ENCODE measurements around the gene LMOD1.
"Not testable (repeated sequence)": the region's sequence is repeated elsewhere in the genome, so short reads cannot be mapped to it uniquely, and the experiment has no call there.

Gene LMOD1

DNA sequence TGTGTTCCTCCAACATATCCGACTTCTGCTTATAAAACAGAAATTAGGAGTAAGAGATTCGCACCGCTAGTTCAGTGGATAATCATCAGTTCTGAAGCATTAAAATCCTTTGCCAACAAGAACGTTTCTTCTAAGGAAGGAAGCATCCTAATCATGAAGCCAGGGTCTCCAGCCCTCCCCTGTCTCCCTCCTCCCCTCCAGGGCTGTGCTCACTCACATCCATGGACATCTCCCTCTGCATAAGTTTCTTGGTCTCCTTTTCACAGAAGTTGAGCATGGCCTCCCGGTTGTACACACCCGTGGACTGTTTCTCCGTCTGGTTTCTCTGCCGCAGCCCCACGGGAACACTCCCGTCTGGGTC, 505 bp downstream of the LMOD1 start:
- DNase-seq, result no peak

DNA sequence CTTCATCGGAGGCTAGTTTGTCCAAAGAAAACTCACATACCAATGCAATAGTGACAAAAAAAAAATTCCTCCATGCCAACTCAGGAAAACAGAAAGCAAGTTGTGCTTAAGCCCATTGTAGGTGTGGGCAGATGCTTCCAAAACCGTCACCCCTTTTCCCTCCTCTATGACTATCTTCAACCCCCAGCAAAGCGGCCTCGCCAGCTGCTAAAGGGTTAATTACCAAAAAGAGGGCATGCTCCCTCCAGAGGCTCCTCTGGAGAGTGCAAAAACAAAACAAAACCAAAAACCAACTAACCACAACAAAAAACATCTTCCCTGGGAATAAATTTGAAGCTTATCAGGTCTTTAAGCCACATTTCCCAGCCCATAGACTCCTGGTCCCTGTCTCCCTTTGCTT, 1.2 kb downstream of the LMOD1 start:
- DNase-seq, result no peak

DNA sequence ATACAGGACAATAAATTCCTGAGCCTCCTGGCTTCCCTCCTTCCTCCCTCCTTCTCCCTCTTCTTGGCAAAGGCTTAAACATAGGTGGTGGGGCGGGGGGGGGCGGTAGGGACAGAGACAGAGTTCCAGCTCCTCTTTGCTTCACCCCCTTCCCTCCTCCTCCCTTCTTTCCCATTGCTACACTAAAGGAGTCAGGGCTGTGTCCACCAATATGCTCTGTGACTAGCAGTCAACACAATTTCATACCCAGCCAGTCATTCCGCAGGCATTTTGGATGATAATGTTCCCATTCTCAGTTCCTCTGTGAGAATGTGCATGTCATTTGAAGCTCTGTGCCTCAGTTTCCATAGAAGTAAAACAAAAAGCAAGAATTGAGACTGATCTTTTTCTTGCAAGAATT, 1.7 kb downstream of the LMOD1 start:
- no peak for DNase-seq

DNA sequence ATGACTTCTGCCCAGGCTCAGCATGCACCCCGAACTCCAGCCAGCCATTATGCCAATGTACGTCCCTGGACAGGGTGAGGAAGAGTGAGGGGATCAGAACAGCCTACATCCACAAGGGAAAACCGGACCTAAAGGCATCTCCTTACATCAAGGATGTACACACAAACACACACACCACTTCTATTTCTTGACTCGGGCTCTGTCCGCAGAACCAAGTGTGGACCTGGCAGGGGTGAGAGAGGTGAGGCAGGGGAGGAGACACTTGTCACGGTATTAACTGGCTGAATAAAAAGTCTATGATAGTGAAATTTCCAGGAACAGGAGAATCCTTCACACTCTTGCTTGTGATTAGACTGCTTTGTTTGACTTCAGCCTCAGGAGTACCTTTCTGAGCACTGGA, 2.3 kb downstream of the LMOD1 start:
- no peak for DNase-seq

DNA sequence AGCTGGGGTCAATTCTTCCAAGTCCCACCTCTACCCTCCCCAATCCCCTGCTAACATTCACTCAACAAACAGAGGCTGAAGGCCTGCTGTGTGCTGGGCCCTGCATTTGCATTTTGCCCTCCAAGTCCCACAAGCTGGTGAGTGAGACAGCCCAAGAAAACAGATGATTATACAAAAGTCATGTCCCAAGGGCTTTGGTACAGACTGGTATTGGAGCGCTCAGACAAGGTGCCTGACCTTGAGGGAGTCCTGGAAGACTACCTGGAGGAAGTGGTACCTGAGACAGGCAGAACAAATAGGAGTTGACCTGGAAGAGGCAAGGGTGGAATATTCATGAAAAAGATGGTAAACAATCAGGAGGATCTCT, 4.2 kb downstream of the LMOD1 start:
- no peak for DNase-seq

DNA sequence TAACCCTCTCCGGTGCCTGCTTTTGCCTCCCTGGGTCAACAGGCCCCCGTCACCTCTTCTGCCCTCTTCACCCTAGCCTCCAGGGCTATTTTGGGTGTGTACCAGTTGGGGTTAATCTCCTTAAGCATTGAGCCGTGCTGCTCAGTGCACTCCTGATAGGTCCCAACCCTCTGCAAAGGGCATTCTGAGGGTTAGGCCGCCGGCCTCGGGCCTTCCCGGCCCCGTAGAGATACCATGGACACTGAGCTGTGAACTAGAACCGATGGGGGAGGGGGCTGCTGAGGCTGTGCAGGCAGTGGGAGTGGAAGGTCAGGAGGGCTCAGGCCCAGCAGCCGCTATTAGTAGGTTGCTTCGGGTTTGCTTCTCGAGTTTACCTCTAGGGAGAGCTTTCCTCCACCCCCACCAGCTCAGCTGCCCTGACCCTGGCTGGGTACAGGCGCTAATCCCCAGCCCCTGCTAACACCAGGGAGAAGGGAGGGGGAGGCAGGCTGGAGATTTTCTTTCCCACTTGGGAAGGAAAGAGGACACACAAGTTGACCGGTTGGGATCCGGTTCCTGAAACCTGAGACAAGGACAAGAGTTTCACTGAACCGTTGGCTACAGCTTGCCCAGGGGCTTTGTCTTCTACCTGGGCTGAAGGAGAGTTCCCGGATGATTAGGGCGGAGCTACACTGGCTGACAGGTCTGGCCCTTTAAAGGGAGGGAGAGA, 4.8 kb downstream of the LMOD1 start:
- DNase-seq, result no peak

DNA sequence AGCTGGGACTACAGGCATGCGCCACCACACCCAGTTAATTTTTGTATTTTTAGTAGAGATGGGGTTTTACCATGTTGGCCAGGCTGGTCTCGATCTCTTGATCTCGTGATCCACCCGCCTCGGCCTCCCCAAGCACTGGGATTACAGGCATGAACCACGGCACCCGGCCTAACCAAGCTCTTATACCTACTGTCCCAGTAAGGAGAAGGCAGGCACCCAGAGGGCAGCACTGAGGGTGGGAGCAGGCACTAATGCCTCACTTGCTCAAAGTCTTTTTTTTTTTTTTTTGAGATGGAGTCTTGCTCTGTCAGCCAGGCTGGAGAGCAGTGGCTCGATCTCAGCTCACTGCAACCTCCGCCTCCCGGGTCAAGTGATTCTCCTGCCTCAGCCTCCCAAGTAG, 6.0 kb downstream of the LMOD1 start:
- DNase-seq, result not testable (repeated sequence)

DNA sequence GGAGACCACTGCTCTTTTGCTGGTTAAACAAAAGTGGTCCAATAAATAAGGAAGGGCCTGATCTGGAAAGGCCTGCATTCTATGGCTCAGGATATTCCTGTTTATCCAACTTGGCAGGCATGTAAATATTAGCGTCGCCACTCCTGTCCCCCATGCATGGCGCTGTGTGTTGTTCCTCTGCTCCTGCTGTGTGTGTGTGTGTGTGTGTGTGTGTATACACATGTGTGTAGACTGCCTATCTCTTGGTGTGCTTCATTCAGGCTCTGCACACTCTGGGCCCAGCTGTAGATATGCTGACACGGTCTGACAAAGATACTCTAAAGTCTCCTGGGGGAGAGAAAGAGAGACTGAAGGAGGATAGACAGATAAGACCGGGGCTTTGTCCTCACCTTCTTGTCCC, 6.8 kb downstream of the LMOD1 start:
- DNase-seq, result no peak

DNA sequence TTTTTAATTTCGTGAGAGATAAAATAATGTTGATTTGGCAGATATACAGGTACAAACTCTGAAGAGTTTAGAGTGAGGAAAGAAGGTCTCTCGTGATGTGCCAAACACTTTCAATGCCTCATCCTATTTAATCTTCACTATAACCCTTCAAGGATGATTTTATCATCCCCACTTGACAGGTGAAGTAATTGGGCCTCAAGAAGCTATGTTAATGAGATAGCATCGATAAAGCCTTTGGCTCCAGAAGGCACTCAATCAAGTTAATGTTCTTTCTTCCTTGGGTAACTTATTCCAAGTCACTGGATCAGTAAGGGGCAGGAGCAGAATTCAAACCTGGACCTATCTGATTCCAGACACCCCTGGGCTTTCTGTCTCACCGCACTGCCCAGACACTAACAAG, 7.2 kb downstream of the LMOD1 start:
- DNase-seq, result no peak

DNA sequence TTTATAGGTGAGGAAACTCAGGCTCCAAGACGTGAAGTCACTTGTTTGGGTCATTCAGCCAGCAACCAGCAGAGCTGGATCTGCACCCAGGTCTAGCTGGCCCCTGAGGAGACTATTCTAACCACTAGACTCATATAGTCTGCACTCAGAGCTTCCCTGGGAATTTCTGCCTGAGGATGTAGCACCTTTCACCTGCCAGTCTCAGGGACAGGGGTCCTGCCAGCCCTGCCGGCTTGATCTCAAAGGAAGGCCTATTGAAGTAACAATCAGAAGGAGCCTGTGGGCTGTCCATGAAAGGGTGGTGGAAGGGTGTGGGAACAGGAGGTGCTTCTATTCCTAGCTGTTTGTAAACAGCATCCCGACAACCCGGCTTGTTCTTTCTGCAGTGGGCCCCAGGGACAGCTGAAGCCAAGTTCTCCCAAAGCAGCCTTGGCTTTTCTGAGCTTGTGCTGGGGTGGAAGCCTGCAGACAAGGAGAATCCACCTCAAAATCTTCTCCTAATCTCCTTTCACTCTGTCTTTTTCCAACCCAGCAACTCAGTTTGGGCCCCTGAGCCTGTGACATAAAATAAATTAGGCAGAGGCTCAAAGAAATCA, 7.8 kb downstream of the LMOD1 start:
- no peak for DNase-seq

DNA sequence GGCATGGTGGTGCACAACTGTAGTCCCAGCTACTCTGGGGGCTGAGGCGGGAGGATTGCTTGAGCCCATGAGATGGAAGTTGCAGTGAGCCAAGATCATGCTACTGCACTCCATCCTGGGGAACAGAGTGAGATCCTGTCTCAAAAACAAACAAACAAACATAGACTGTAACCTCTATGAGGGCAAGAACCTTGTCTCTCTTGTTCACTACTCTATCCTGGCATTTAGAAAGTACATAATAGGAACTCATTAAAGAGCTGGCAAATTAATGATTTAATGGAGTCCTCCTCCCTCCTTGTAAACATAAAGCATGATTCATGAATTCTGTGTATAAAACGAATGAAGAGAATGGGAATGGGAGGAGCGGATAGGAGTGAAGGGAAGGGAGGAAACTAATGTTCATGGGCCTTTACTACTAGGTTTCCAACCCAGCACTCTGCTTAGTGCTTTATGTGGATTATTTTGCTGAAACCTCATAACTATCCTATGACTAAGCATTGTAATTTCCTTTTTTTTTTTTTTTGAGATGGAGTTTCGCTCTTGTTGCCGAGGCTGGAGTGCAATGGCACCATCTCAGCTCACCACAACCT, 8.6 kb downstream of the LMOD1 start:
- no peak for DNase-seq

DNA sequence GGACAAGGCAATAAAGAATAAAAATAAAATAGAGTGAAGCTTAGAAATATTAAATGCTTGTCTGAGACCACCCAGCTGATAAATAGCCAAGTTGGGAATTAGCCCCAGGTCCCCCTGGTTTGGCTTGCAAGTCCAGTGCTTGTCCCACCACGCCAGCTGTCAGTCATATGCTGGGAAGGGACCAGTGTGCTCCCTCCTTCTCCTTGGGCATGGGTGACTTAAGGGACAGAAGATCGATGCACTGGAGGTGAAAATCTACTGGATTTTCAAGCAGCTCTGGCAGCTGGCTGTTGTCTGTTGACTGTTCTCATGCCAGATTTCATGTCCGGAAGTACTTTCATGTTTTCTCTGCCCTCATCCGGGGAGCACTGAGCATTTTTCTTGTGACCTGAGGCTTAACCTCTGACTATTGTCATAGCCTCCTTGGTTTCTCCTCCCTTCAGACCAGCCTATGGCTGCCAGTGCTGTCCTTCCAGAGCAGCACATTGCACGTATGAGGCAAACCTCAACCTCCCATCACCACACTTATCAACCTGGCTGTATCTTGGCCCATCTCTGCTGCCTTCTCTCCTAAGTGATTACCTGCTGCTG, 12.4 kb downstream of the LMOD1 start:
- no peak for DNase-seq

DNA sequence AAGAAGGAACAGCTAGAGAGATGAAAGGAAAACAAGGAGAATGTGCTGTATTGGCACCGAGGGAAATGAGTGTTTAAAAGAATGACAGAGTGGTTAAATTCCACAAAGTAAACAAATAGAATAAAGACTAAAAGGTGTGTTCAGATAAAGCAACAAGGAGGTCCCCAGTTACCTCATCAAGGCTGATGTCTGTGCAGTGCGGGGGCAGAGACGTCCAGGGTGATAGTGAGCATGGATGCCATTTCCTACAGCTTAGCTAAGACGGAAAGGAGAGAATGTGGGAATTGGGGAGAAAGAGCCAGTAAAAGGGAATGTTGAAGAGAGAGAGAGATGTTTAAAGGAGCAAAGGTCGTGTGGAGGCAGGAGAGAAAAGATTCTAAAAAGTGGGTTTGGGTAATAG, 15.5 kb downstream of the LMOD1 start:
- no peak for DNase-seq

DNA sequence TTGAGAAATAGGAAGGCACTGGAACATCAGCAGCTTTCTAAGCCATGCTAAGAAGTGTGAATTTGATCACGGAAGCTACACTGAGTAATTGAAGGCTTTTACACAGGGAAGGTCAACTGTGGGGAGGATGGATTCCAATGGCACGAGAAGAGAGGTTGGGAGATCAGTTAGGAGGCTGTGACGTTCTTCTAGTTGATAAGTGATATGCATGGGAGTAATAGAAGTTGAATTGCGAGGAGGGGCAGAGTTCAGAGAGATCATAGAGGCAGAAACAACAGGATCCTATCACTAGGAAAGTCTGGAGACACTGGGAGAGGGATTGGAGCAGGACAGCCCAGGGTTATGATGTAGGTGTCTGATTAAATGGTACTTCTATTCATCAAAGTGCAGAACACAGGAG, 16.2 kb downstream of the LMOD1 start:
- DNase-seq, result no peak

DNA sequence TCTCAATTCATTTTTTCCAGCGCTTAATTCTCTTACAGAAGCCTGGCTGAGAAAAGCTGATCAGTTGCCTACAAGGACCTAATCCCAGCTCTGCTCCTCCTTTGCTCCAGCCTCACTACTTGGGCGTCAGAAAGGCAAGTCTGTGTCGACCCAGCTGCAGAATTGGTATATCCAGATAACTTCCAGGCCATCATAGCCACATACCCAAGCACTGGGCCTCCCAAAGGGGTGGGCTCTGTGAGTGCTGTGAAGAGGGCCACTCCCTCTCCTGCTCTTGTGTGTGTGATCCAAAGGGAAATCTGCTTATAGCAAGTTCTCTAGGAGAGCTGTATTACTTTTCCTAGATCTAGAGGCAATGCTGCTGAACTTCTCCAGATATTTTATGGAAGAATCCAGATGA, 18.1 kb downstream of the LMOD1 start:
- no peak for DNase-seq

DNA sequence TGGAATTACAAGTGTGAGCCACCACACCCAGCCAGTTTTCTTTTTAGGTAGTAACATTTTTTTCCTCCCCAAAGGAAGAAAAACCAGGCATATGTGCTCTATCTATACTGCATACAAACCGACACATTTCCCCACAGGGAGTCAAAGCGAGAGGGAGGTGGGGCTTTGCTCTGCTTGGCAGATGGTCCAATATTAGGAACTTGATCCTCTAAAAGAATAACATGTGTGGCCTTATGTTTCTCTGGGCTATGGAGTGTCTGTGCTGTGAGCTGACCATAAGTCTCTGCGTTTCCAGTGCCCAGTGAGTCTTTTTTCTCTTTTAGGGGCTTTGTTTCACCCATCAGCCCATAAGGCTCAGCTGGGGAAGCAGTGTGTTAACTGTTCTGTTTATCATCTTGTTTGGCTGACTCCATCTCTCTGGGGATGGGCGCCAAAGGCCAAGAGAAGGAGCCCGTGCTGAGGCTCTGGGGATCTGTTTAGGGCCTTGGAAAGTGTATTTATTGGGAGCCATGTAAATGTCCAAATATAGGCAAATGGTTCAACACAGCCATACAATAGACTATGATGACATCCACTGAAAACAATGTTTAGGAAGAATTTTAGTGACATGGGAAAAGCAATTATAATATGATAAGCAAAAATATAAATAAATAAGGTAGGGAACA, 20.2 kb downstream of the LMOD1 start:
- no peak for DNase-seq

DNA sequence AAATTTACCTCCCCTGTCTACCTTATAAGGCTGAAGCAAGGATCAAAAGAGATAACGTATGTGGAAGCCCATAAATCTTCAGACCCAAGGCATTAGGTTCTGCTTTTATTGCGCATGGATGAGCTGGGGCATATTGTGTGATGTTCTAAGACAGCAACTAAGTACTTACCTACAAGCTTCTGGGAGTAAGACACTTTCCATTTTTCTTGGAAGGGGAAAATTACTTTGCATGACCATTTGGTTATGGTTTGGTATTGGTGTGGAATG, 21.1 kb downstream of the LMOD1 start:
- no peak for DNase-seq

DNA sequence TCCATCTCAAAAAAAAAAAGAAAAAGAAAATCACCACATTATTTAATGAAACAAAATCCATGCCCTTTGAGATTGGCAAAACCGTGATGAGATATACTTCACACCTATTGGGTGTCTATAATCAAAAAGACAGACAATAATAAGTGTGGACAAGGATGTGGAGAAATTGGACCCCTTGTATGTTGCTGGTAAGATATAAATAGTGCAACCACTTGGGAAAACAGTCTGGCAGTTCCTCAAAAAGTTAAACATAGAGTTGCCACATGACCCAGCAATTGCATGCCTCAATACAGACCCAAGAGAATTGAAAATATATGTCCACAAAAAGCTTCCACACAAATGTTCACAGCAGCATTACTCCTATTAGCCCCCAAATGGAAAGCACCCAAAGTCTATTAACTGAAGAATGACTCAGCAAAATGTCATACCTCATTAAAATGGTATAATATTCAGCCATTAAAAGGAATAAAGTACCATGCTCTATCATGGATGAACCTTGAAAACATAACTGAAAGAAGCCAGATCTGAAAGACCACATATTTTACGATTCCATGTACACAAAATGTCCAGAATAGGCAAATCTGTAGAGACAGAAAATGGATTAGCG, 24.3 kb downstream of the LMOD1 start:
- no peak for DNase-seq

DNA sequence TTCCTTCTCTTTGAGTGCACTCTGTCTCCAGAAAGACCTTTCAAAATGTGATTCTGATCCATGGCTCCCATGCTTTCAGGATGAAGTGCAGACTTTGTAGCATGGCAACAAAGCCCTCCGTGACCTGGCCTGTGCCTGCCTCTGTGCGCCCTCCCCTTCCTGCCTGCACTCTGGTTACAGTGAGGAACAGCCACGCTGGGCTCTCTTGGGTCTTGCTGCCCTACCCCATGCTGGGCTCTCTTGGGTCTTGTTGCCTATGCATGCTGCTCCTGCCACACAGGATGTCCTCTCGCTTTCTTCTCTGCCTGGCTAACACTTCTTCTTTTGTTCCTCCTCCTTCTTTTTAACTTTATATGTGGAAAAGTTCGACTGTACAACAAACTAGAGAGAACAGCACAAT, 28.0 kb downstream of the LMOD1 start:
- no peak for DNase-seq

DNA sequence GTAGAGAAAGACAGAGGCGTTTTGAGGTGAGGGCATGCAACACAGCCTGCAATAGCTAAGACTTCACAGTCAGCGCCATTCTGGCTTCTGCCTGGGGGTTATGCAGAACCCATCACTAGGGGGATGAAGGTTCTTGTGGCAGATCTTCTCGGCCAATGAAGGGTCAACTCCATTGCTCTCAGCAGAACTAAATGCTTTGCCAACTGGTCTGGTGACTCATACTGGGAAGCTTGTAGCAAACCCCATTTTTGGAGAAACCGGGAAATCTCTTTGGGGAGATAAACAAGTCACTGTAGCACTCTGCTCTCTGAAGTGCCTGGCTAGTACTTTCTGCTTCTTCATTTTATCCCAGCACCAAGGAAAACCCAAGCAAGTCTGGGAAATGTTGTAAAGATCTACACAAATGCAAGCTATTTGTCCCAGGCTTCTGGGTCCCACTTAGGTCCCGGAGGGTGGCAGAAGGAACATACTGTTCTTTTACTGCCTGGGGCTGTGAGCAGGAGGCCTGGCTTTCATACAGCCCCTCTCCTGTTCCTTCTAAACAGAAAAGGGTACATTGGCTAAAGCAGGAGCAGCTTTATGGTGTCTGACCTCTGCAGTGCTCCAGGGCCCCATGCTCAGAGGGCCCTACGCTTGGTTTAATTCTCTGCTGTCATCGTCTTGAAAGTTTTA, 28.9 kb downstream of the LMOD1 start:
- no peak for DNase-seq

DNA sequence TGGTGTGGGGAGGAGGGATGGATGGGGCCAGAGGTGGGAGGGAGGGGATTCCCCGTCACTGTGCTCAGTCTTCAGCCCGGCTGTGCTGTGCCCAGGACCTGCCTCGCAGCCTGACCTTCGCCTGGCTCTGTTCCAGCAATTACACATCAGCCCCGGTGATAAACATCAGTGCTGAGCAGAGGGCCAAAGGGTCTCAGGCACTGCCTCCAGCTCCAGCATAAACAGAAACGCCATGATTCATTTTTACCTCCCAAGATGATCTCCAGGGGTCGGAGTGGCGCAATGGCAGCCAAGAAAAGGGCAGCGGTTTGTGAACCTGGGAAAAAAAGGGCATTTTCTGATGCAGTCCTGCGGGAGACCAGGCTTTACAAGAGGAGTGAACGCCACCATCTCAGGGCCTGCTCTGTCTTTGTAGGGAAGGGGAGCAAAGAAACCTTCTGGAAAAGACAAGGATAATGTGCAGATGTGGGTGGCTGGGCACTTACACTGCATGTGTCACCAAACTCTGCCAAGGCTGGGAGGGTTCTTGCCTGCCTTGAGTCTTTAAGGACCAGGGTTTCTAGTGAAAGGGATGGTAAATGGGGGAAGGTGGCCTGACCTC, 29.6 kb downstream of the LMOD1 start:
- no peak for DNase-seq

DNA sequence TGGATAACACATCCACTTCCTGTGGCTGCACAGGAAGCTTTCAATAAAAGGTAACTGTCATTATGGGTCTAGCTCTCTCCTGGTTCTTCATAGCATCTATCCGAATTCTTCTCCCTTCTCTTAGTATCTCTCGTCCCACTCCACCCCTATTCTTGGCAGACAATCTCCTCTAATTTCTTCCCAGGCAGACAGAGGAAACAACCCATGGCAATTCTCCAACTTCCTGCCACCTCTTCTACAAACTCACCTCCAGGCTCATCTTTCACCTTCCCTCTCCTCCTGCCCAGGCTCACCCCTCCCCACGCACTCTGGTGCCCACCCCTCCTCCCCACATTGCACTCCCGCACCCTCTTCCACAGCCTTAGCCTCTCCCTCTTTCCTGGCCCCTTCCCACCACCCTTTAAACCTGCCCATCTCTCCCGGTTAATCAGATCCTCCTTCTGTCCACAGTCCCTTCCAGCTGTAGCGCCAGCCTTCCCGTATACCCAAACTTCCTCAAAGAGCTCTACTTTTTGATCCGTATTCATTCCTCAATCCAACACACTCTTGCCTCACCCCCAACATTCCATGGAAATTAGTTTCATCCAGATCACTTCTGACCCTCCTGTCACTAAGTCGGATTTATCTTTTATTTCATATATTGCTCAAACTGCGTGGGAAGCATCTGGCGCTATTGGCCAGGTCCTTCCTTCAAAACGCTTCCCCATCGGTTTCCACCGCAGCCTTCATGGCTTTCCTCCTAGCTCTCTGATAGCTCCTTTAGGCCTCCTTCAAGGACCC, 31.7 kb downstream of the LMOD1 start:
- no peak for DNase-seq

Data from KG1 (cell line).